G401.6 (cell line): Measurements from ENCODE around the gene LTV1.

Source experiments
- FAIRE-seq: peaks from 2 replicates; lab custom pipeline; 2012; peaks lifted over from hg19 to GRCh38; lab: Jason Lieb, UNC

The LTV1 gene

GRCh38 chr6:143885116-143885515 lies 42.0 kb downstream of the LTV1 start:
- no peak for FAIRE-seq

GRCh38 chr6:143894655-143895054 lies 51.5 kb downstream of the LTV1 start:
- no peak for FAIRE-seq

- FAIRE-seq, result no peak
Observed at GRCh38 chr6:143896126-143896860, 53.2 kb downstream of the LTV1 start.

GRCh38 chr6:143900358-143900757 lies 57.2 kb downstream of the LTV1 start:
- no peak for FAIRE-seq

- no peak for FAIRE-seq
Observed at GRCh38 chr6:143901885-143902750, 59.0 kb downstream of the LTV1 start.

GRCh38 chr6:143902827-143903226 lies 59.7 kb downstream of the LTV1 start:
- no peak for FAIRE-seq

- no peak for FAIRE-seq
Observed at GRCh38 chr6:143911028-143911427, 67.9 kb downstream of the LTV1 start.

GRCh38 chr6:143912671-143913070 lies 69.5 kb downstream of the LTV1 start:
- no peak for FAIRE-seq
